SU-DHL-6 (cell line): ENCODE measurements around the gene AKAP11.

Experiments used
- H2AFZ ChIP-seq: fragments of 200-600 bp; sonication (generic); 2 replicates; pipeline ENCODE4 v1.6.1; 2014; ENCODE audit warnings: low read depth, mild to moderate bottlenecking, moderate library complexity, mixed read lengths, antibody characterized with exemption, low read length; ENCODE audit not compliant: severe bottlenecking
- H3F3A ChIP-seq: fragments of 200-600 bp; shearing (Covaris generic); 2 replicates; pipeline ENCODE4 v1.6.0; 2016; ENCODE audit warnings: antibody characterized with exemption, mild to moderate bottlenecking; ENCODE audit not compliant: insufficient read depth
- H3K27ac ChIP-seq: fragments of 200-600 bp; sonication (generic); 2 replicates; pipeline ENCODE4 v1.5.1; 2016; ENCODE audit warnings: low read depth, mild to moderate bottlenecking, low read length, moderate library complexity, mixed read lengths
- H3K27me3 ChIP-seq: fragments of 200-600 bp; sonication (generic), shearing (Covaris generic); 2 replicates; pipeline ENCODE4 v1.6.0; 2014; ENCODE audit warnings: mild to moderate bottlenecking, low read length
- H3K36me3 ChIP-seq: fragments of 200-600 bp; sonication (generic); 2 replicates; pipeline ENCODE4 v1.6.1; 2014; ENCODE audit warnings: mild to moderate bottlenecking, low read length, mixed read lengths
- H3K4me2 ChIP-seq: fragments of 300-600, 200-600 bp; shearing (Covaris generic), sonication (generic); 2 replicates; pipeline ENCODE4 v1.6.0; 2014; ENCODE audit warnings: low read length, low read depth, mild to moderate bottlenecking; ENCODE audit not compliant: poor library complexity, severe bottlenecking
- H3K4me3 ChIP-seq: fragments of 200-600 bp; sonication (generic); 2 replicates; pipeline ENCODE4 v1.5.1; 2014; ENCODE audit warnings: antibody characterized with exemption, low read length, mild to moderate bottlenecking, mixed read lengths; ENCODE audit not compliant: insufficient read depth, poor library complexity, severe bottlenecking
- H3K79me2 ChIP-seq: fragments of 200-600 bp; sonication (generic); 2 replicates; pipeline ENCODE4 v1.6.1; 2014; ENCODE audit warnings: mild to moderate bottlenecking, low read length, moderate library complexity; ENCODE audit not compliant: insufficient read depth
- H3K9ac ChIP-seq: fragments of 200-600 bp; sonication (generic); 2 replicates; pipeline ENCODE4 v1.7.0; 2014; ENCODE audit warnings: mild to moderate bottlenecking, low read length
- H3K9me2 ChIP-seq: fragments of 200-600 bp; sonication (generic); replicated peaks from 2 replicates; pipeline ENCODE4 v1.6.1; 2014; ENCODE audit warnings: low read length; ENCODE audit not compliant: insufficient read depth
- H3K9me3 ChIP-seq: fragments of 200-600 bp; sonication (generic); 2 replicates; pipeline ENCODE4 v1.6.1; 2014; ENCODE audit warnings: low read length, mixed read lengths; ENCODE audit not compliant: insufficient read depth
- H4K20me1 ChIP-seq: fragments of 200-600 bp; sonication (generic); 2 replicates; pipeline ENCODE4 v1.6.1; 2014; ENCODE audit warnings: low read depth, mild to moderate bottlenecking, antibody characterized with exemption, low read length, moderate library complexity, mixed read lengths
- EZH2phosphoT487 ChIP-seq: fragments of 200-600 bp; sonication (generic), shearing (Covaris generic); conservative IDR thresholded peaks from 2 replicates; pipeline ENCODE4 v1.6.1; 2018; ENCODE audit warnings: mild to moderate bottlenecking, antibody characterized with exemption, low read length, moderate library complexity, mixed read lengths
- TF ChIP-seq, protein P1 (sequence below): fragments of 200-600 bp; sonication (generic); IDR thresholded peaks from one replicate; pipeline ENCODE4 v1.5.1; 2017; ENCODE audit warnings: antibody characterized with exemption, mild to moderate bottlenecking, low read length, moderate library complexity; ENCODE audit not compliant: insufficient read depth, poor library complexity, severe bottlenecking

AKAP11 gene

DNA sequence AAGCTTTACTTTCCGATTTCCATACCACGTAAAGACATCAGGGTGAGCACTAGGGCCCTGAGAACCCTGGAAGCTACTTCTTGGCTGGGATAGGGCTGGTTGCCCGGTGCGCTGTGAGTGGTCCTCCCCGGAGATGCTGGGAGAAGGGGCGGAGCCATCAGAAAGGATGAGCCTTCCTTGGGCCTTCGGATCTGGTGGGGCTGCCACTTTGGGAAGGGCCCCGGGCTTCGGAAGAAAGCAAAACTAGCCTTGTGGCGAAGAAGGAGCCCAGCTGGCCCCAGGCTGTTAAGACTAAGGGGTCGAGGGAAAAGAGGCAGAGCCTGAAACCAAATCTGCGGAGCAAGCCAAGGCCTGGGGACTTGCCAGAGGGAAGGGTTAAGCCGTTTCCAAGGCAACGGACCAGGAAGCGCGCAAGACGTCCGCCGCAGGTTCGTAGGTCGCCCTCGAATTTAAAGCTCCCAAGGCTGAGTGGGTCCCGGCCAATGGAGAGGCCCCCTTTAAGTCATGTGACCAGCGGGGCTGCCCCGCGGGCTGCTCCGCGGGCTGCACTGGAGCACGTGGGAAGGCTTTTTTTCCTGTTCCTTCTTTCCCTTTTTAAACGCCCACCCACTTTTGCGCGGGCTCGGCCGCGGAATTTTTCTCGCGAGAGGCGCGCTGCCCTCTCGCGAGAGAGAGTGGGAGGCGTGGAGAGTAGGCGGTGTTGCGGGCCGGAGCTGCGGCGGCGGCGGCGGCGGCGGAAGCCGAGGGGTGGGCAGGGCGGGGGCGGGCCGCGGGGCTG lies 426 bp upstream of the AKAP11 start:
- Histone ChIP-seq H2AFZ (peak overlapping the region; percentile 87), H3K27ac (peak overlapping the region; percentile 83), H3K9ac (peak overlapping the region; percentile 92)

DNA sequence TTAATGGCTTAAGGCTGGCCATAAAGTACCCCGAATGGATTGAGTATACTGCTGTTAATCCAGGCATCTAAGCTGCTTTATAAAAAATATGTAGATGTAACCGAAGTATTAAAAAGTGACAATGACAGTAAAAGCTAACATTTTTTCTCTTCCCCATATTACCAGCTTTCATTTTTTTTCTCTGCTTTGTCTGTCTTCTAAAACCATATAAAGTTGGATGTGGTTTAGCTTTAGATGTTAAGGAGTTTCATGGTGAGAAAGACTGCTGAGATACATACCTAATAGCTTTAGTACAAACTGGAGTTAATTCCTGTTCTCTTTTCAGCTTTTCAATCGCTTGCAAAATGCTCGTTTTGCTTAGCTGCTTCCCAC lies 838 bp downstream of the AKAP11 start:
- TF ChIP-seq, protein P1, sequence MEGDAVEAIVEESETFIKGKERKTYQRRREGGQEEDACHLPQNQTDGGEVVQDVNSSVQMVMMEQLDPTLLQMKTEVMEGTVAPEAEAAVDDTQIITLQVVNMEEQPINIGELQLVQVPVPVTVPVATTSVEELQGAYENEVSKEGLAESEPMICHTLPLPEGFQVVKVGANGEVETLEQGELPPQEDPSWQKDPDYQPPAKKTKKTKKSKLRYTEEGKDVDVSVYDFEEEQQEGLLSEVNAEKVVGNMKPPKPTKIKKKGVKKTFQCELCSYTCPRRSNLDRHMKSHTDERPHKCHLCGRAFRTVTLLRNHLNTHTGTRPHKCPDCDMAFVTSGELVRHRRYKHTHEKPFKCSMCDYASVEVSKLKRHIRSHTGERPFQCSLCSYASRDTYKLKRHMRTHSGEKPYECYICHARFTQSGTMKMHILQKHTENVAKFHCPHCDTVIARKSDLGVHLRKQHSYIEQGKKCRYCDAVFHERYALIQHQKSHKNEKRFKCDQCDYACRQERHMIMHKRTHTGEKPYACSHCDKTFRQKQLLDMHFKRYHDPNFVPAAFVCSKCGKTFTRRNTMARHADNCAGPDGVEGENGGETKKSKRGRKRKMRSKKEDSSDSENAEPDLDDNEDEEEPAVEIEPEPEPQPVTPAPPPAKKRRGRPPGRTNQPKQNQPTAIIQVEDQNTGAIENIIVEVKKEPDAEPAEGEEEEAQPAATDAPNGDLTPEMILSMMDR, result no peak
- no peak for TF ChIP-seq EZH2phosphoT487
- no peaks in the 10 kb centered on the region for H3K9me2 ChIP-seq
- peak overlapping the region; percentile 75 for H3K4me3 ChIP-seq
- no peaks in the 10 kb centered on the region for H3K27me3 ChIP-seq
- peaks cover 1% of the 10 kb centered on the region; the same call in 1 of the 2 replicates for H3K36me3 ChIP-seq
- peak overlapping the region; percentile 83 for H3K27ac ChIP-seq
- peak overlapping the region; percentile 91 for H3K4me2 ChIP-seq
- H3K9ac ChIP-seq, result peak overlapping the region; percentile 92
- no peaks in the 10 kb centered on the region for H4K20me1 ChIP-seq
- H3F3A ChIP-seq, result peaks cover 9% of the 10 kb centered on the region; the same call in 1 of the 2 replicates
- no peak overlapping the region for H2AFZ ChIP-seq
- H3K79me2 ChIP-seq, result peaks cover 57% of the 10 kb centered on the region
- H3K9me3 ChIP-seq, result no peaks in the 10 kb centered on the region

More for the DNA sequence above, 426 bp upstream of the AKAP11 start:
- H3K9me3 ChIP-seq, result no peaks in the 10 kb centered on the region
- no peaks in the 10 kb centered on the region; the same call in 1 of the 2 replicates for H3K36me3 ChIP-seq
- H3K79me2 ChIP-seq, result peaks cover 45% of the 10 kb centered on the region
- no peaks in the 10 kb centered on the region for H3K27me3 ChIP-seq
- H4K20me1 ChIP-seq, result no peaks in the 10 kb centered on the region
- H3K9me2 ChIP-seq, result no peaks in the 10 kb centered on the region
- peak overlapping the region; percentile 84 for H3K4me2 ChIP-seq
- H3F3A ChIP-seq, result peaks cover 6% of the 10 kb centered on the region; the same call in 1 of the 2 replicates
- peak overlapping the region; percentile 75 for H3K4me3 ChIP-seq
- TF ChIP-seq, protein P1, result no peak
- no peak for TF ChIP-seq EZH2phosphoT487

DNA sequence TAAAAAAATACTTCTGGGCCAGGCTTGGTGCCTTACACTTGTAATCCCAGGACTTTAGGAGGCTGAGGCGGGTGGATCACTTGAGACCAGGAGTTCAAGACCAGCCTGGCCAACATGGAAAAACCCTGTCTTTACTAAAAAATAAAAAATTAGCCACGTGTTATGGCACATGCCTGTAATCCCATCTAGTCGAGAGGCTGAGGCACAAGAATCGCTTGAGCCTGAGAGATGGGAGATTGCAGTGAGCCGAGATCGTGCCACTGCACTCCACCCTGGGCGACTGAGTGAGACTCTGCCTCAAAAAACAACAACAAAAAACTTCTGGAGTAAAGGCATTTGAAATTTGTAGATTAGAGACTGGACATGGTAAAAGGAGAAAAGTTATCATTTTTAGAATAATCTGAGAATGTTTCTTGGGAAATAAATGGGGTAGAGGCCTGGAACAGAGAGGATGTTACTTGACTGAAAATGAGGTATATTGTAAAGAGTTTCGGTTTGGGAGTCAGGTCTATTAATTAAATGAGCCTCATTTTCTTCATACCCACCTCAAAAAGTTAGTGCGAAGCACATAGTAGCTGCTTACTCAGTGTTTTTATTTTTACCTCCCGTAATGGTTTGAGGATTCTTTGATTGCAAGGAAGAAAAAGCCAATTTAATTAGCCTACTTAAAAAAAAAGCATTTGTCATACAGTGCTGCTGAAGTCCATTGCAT lies 2.6 kb downstream of the AKAP11 start:
- Histone ChIP-seq H3K36me3 (peaks cover 3% of the 10 kb centered on the region; the same call in 1 of the 2 replicates), H3F3A (peaks cover 12% of the 10 kb centered on the region; the same call in 1 of the 2 replicates), H3K27ac (peak overlapping the region; percentile 83), H2AFZ (no peak overlapping the region), H3K27me3 (no peaks in the 10 kb centered on the region), H3K9me2 (no peaks in the 10 kb centered on the region), H3K79me2 (peaks cover 75% of the 10 kb centered on the region), H3K4me2 (peak overlapping the region; percentile 91), H3K9me3 (no peaks in the 10 kb centered on the region), H3K9ac (peak overlapping the region; percentile 92), H4K20me1 (no peaks in the 10 kb centered on the region), H3K4me3 (peak overlapping the region; percentile 75)
- TF ChIP-seq, protein P1, result no peak
- TF ChIP-seq EZH2phosphoT487, result no peak
